ENCODE data around the gene VSIR. TPM values are rescaled to one million over a fixed set of nuclear protein-coding genes. Genes with fewer than 3 reads are reported as not detected.
A peak's percentile ranks its signal among the peaks of the same experiment; 100 is the strongest.

The VSIR gene
- total RNA-seq, 2 donors from 2014 or later, result 0.07 to 0.68 TPM

- H3K36me3 Mint-ChIP-seq (ENCODE audit: low read depth), result peaks cover 31% of the 10 kb centered on the region
- peak; percentile 86 for TF ChIP-seq CTCF (conservative IDR thresholded peaks at IDR 0.05)
- H3K4me3 Mint-ChIP-seq, result no peak overlapping the region
- H3K4me1 ChIP-seq (ENCODE audit: control insufficient read depth, insufficient read depth, low read length), result no peaks in the 10 kb centered on the region
- H3K4me1 Mint-ChIP-seq, result no peaks in the 10 kb centered on the region
- H3K9me3 Mint-ChIP-seq, result no peaks in the 10 kb centered on the region
- no peak overlapping the region for H3K27ac ChIP-seq (ENCODE audit: low read depth, low read length)
- 78 to 82% methylated on average over 16 to 21 of the region's 22 CpGs for WGBS, 2 experiments (ENCODE audit: insufficient coverage in 1 of 2, insufficient read length in 1 of 2)
- no peak overlapping the region for H3K9ac ChIP-seq (ENCODE audit: extremely low read depth, low read length, poor library complexity, severe bottlenecking)
- peak; percentile 88 for DNase-seq
- peaks cover 29% of the 10 kb centered on the region for H3K36me3 ChIP-seq (ENCODE audit: control insufficient read depth, insufficient read depth, low read length)
- H3K4me3 ChIP-seq (ENCODE audit: low read length), result no peak overlapping the region
- no peak overlapping the region for H3K27ac Mint-ChIP-seq
- H3K27me3 Mint-ChIP-seq (ENCODE audit: insufficient read depth), result no peaks in the 10 kb centered on the region
- no peaks in the 10 kb centered on the region for H3K27me3 ChIP-seq (ENCODE audit: control insufficient read depth, insufficient read depth, low read length, poor library complexity, severe bottlenecking)
- H3K9me3 ChIP-seq (ENCODE audit: control insufficient read depth, low read length), result no peaks in the 10 kb centered on the region
Measured at GRCh38 chr10:71812016-71812912, 38.9 kb upstream of the VSIR start.

- H3K4me1 Mint-ChIP-seq, result no peaks in the 10 kb centered on the region
- peaks cover 2% of the 10 kb centered on the region for H3K27me3 Mint-ChIP-seq (ENCODE audit: insufficient read depth)
- Histone ChIP-seq H3K4me3 (ENCODE audit: low read length) (no peak overlapping the region), H3K4me1 (ENCODE audit: control insufficient read depth, insufficient read depth, low read length) (no peaks in the 10 kb centered on the region), H3K27me3 (ENCODE audit: control insufficient read depth, insufficient read depth, low read length, poor library complexity, severe bottlenecking) (no peaks in the 10 kb centered on the region), H3K9ac (ENCODE audit: extremely low read depth, low read length, poor library complexity, severe bottlenecking) (no peak overlapping the region), H3K9me3 (ENCODE audit: control insufficient read depth, low read length) (no peaks in the 10 kb centered on the region), H3K36me3 (ENCODE audit: control insufficient read depth, insufficient read depth, low read length) (peaks cover 20% of the 10 kb centered on the region), H3K27ac (ENCODE audit: low read depth, low read length) (peak overlapping the region; percentile 11)
- TF ChIP-seq CTCF (conservative IDR thresholded peaks at IDR 0.05), result no peak
- H3K4me3 Mint-ChIP-seq, result no peak overlapping the region
- H3K27ac Mint-ChIP-seq, result no peak overlapping the region
- DNase-seq, result no peak
- 91 to 99% methylated on average over 16 to 19 of the region's 19 CpGs for WGBS, 2 experiments (ENCODE audit: insufficient coverage in 1 of 2, insufficient read length in 1 of 2)
- no peaks in the 10 kb centered on the region for H3K9me3 Mint-ChIP-seq
- peaks cover 22% of the 10 kb centered on the region for H3K36me3 Mint-ChIP-seq (ENCODE audit: low read depth)
Measured at GRCh38 chr10:71811351-71811750, 38.0 kb upstream of the VSIR start.

- 91 to 100% methylated on average over 2 to 13 of the region's 13 CpGs for WGBS, 2 experiments (ENCODE audit: insufficient coverage in 1 of 2, insufficient read length in 1 of 2)
- no peak overlapping the region for H3K4me3 Mint-ChIP-seq
- no peak overlapping the region for H3K9ac ChIP-seq (ENCODE audit: extremely low read depth, low read length, poor library complexity, severe bottlenecking)
Measured at GRCh38 chr10:71810048-71810750, 36.9 kb upstream of the VSIR start.

More at GRCh38 chr10:71810048-71810750, 36.9 kb upstream of the VSIR start:
- H3K4me1 ChIP-seq (ENCODE audit: control insufficient read depth, insufficient read depth, low read length), result no peaks in the 10 kb centered on the region
- DNase-seq, result no peak
- H3K4me1 Mint-ChIP-seq, result no peaks in the 10 kb centered on the region
- no peaks in the 10 kb centered on the region for H3K9me3 Mint-ChIP-seq
- peaks cover 9% of the 10 kb centered on the region for H3K36me3 ChIP-seq (ENCODE audit: control insufficient read depth, insufficient read depth, low read length)
- no peak for TF ChIP-seq CTCF (conservative IDR thresholded peaks at IDR 0.05)
- no peaks in the 10 kb centered on the region for H3K27me3 ChIP-seq (ENCODE audit: control insufficient read depth, insufficient read depth, low read length, poor library complexity, severe bottlenecking)
- no peak overlapping the region for H3K27ac Mint-ChIP-seq
- H3K36me3 Mint-ChIP-seq (ENCODE audit: low read depth), result peaks cover 13% of the 10 kb centered on the region
- no peak overlapping the region for H3K27ac ChIP-seq (ENCODE audit: low read depth, low read length)
- H3K9me3 ChIP-seq (ENCODE audit: control insufficient read depth, low read length), result no peaks in the 10 kb centered on the region
- H3K27me3 Mint-ChIP-seq (ENCODE audit: insufficient read depth), result peaks cover 12% of the 10 kb centered on the region
- no peak overlapping the region for H3K4me3 ChIP-seq (ENCODE audit: low read length)
